Measurements from ENCODE around the gene HLCS.

- TF ChIP-seq CTCF (conservative IDR thresholded peaks at IDR 0.05; ENCODE audit: low read length), result no peak
- TF ChIP-seq EZH2phosphoT487 (IDR thresholded peaks at IDR 0.05; ENCODE audit: borderline replicate concordance), result no peak
Observed at GRCh38 chr21:36762642-36763041, 203.8 kb downstream of the HLCS start.

Measured in Loucy (cell line).